B cell (primary cell): ENCODE results near the gene ACO2. TPM values are rescaled to one million over a fixed set of nuclear protein-coding genes. Genes with fewer than 3 reads are reported as not detected.

Experiments used
- ATAC-seq: fragments of 200-7000 bp; cut with Tn5 transposase; one replicate; pipeline ENCODE4 v1.10.0; 2021; ENCODE audit warnings: low read depth, mild to moderate bottlenecking, moderate number of reproducible peaks, moderate library complexity
- CTCF ChIA-PET: fragments of 350-600 bp; sonication (Branson Sonifier 250); formaldehyde crosslinking; loops from one replicate; lab custom pipeline; 2021; ENCODE audit warnings: antibody characterized with exemption, inconsistent platforms; lab: Charles Lee
- POLR2A ChIA-PET: fragments of 350-600 bp; sonication (Branson Sonifier 250); formaldehyde crosslinking; loops from one replicate; lab custom pipeline; 2021; ENCODE audit warnings: antibody characterized with exemption; lab: Charles Lee
- DNase-seq: peaks from one replicate; pipeline ENCODE4 v3.0.0; 2013
- H2AFZ ChIP-seq: 2 replicates; pipeline ENCODE4 v1.6.1; 2012; ENCODE audit warnings: mild to moderate bottlenecking, low read depth, low read length; ENCODE audit not compliant: insufficient read depth, poor library complexity, severe bottlenecking
- H3K27ac ChIP-seq, 2 donors: 1 replicate in 1 of 2; 2 replicates in 1 of 2; pipeline ENCODE4 v1.5.1; 2012 to 2013; ENCODE audit warnings: low read length in 2 of 2, mild to moderate bottlenecking in 2 of 2, moderate library complexity in 1 of 2
- H3K27me3 ChIP-seq, 4 experiments: fragments of 200-600 bp in 1 of 4; sonication (generic) in 1 of 4; replicated peaks in 1 of 4; 1 replicate in 2 of 4; 2 replicates in 2 of 4; pipeline versions ENCODE4 v1.6.1 to v1.7.0; 2013 to 2016; ENCODE audit warnings: low read length in 3 of 4, mild to moderate bottlenecking in 2 of 4, mixed read lengths in 1 of 4, moderate library complexity in 1 of 4; ENCODE audit not compliant: insufficient read depth in 4 of 4, control insufficient read depth in 3 of 4; ENCODE audit errors: control extremely low read depth in 1 of 4
- H3K36me3 ChIP-seq, 2 experiments: replicated peaks in 1 of 2; 1 replicate in 1 of 2; 2 replicates in 1 of 2; pipeline versions ENCODE4 v1.6.1 to v1.7.1; 2013; ENCODE audit warnings: low read length in 1 of 2; ENCODE audit not compliant: insufficient read depth in 2 of 2, control insufficient read depth in 1 of 2; ENCODE audit errors: control extremely low read depth in 1 of 2, extremely low read depth in 1 of 2
- H3K4me1 ChIP-seq, 2 donors: fragments of 200-600 bp in 1 of 2; sonication (generic) in 1 of 2; 1 replicate in 1 of 2; 2 replicates in 1 of 2; pipeline versions ENCODE4 v1.5.1 to v1.6.1; 2013 to 2017; ENCODE audit warnings: low read length in 2 of 2; ENCODE audit not compliant: control insufficient read depth in 2 of 2, insufficient read depth in 2 of 2
- H3K4me2 ChIP-seq: replicated peaks from 2 replicates; pipeline ENCODE3; 2012; ENCODE audit warnings: mild to moderate bottlenecking, low read depth, low read length; ENCODE audit not compliant: poor library complexity, severe bottlenecking
- H3K4me3 ChIP-seq, 5 experiments: fragments of 200-600 bp in 1 of 5; sonication (generic) in 1 of 5; 1 replicate in 3 of 5; 2 replicates in 2 of 5; pipeline versions ENCODE4 v1.5.1 to v1.7.0; 2011 to 2016; ENCODE audit warnings: low read length in 4 of 5, mild to moderate bottlenecking in 4 of 5, low read depth in 2 of 5, control low read depth in 1 of 5, moderate library complexity in 1 of 5; ENCODE audit not compliant: insufficient read depth in 1 of 5; ENCODE audit errors: control extremely low read depth in 1 of 5, extremely low read depth in 1 of 5
- H3K79me2 ChIP-seq: fragments of 200-600 bp; sonication (generic); one replicate; pipeline ENCODE4 v1.6.0; 2016; ENCODE audit warnings: low read length; ENCODE audit not compliant: control insufficient read depth, insufficient read depth
- H3K9ac ChIP-seq: fragments of 200-600 bp; sonication (generic); 2 replicates; pipeline ENCODE4 v1.6.1; 2017; ENCODE audit warnings: mild to moderate bottlenecking, low read length, moderate library complexity
- H3K9me3 ChIP-seq, 3 donors: one replicate each; pipeline versions ENCODE4 v1.6.1 to v1.7.1; 2013; ENCODE audit warnings: low read length in 2 of 3; ENCODE audit not compliant: control insufficient read depth in 2 of 3, insufficient read depth in 1 of 3; ENCODE audit errors: control extremely low read depth in 1 of 3
- H4K20me1 ChIP-seq: 2 replicates; pipeline ENCODE4 v1.6.0; 2012; ENCODE audit warnings: mild to moderate bottlenecking, low read length; ENCODE audit not compliant: insufficient read depth, control insufficient read depth, poor library complexity, severe bottlenecking
- H3K27ac Mint-ChIP-seq: one replicate; pipeline ENCODE4 v1.8.0; 2021; ENCODE audit warnings: mixed read lengths
- H3K27me3 Mint-ChIP-seq: one replicate; pipeline ENCODE4 v1.8.0; 2021; ENCODE audit warnings: mixed read lengths
- H3K4me1 Mint-ChIP-seq: one replicate; pipeline ENCODE4 v1.8.0; 2021; ENCODE audit warnings: mixed read lengths
- H3K4me3 Mint-ChIP-seq: one replicate; pipeline ENCODE4 v1.8.0; 2021; ENCODE audit warnings: mixed read lengths
- H3K9me3 Mint-ChIP-seq: one replicate; pipeline ENCODE4 v1.8.0; 2022; ENCODE audit warnings: mixed read lengths; ENCODE audit not compliant: insufficient read depth
- CTCF ChIP-seq: fragments of 200-600 bp; IDR thresholded peaks from one replicate; pipeline ENCODE4 v1.8.0; 2022; ENCODE audit warnings: antibody characterized with exemption, mild to moderate bottlenecking
- EZH2 ChIP-seq: IDR thresholded peaks from 2 replicates; pipeline ENCODE4 v1.6.1; 2012; ENCODE audit warnings: borderline replicate concordance, low read depth, mild to moderate bottlenecking, moderate library complexity, low read length; ENCODE audit not compliant: insufficient read depth, poor library complexity, severe bottlenecking
- WGBS: methylation state at CpG from one replicate; pipeline ENCODE4 v1.1.5; 2013; ENCODE audit warnings: missing lambda C conversion rate; ENCODE audit not compliant: insufficient coverage; 5-methylcytosine and 5-hydroxymethylcytosine counted together
- intact Hi-C: fragments of 100-400 bp; cut with micrococcal nuclease; formaldehyde crosslinking; loops from one replicate; pipeline ENCODE4 v1.10.0; 2022
- polyA plus RNA-seq: library from polyadenylated mRNA; depleted of rRNA; stranded (reverse); fragments of >200 nt; gene quantifications from 2 replicates; pipeline ENCODE4 v1.2.3, GENCODE V29; 2012
- total RNA-seq, 2 donors: library from RNA; stranded (reverse); fragments of 120-200 nt in 1 of 2; gene quantifications; 1 replicate in 1 of 2; 2 replicates in 1 of 2; pipeline versions ENCODE4 v1.2.3 to v1.2.4, GENCODE V29; 2013 to 2022

The ACO2 gene
- total and polyA plus RNA-seq, 2 donors (not counting 1 experiment from before 2014, with no cell fraction given), result 91.5 to 91.7 TPM

DNA sequence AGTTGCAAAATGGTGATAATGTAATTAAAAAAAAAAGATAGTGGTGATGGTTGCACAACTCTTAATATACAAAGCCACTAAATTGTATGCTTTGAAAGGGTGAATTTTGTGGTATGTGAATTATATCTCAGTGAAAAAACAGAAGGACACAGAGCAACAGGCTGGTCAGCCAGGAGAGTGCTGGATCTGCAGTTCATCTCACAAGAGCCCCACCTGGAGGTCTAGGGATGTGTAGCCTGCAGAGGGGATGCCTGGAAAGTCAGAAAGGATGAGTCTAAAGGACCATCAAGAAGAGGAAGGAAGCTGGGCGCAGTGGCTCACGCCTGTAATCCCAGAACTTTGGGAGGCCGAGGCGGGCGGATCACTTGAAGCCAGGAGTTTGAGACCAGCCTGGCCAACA lies 66.3 kb downstream of the ACO2 start:
- Histone ChIP-seq H2AFZ (no peak overlapping the region), H3K9me3 (no peaks in the 10 kb centered on the region), H3K4me2 (no peak overlapping the region), H3K79me2 (peaks cover 26% of the 10 kb centered on the region), H3K27ac (no peak overlapping the region), H3K9ac (no peak overlapping the region), H3K4me1 (no peaks in the 10 kb centered on the region), H3K4me3 (no peak overlapping the region), H3K27me3 (no peaks in the 10 kb centered on the region), H3K36me3 (peaks cover 0 to 46% of the 10 kb centered on the region in 2 experiments), H4K20me1 (peaks cover 17% of the 10 kb centered on the region)
- no peaks in the 10 kb centered on the region for H3K27me3 Mint-ChIP-seq
- H3K27ac Mint-ChIP-seq, result no peak overlapping the region
- no peaks in the 10 kb centered on the region for H3K4me1 Mint-ChIP-seq
- no peak for DNase-seq
- TF ChIP-seq CTCF, result no peak
- no peak for TF ChIP-seq EZH2
- no peak overlapping the region for H3K4me3 Mint-ChIP-seq
- CTCF ChIA-PET, result interaction anchor here (0.9 to 1.1 kb wide), 2 partner anchors 9 to 132 kb away, joined by 4 read pairs; partner anchors contain the start of gene POLR3H
- POLR2A ChIA-PET, result no interaction called here
- H3K9me3 Mint-ChIP-seq, result no peaks in the 10 kb centered on the region
- intact Hi-C loops, result no loop called here
- WGBS, result 100% methylated on average over 2 of the region's 5 CpGs
- ATAC-seq, result no peak

GRCh38 chr22:41537203-41537602 lies 68.3 kb downstream of the ACO2 start:
- POLR2A ChIA-PET, result no interaction called here
- no peaks in the 10 kb centered on the region for H3K9me3 ChIP-seq
- H3K4me1 Mint-ChIP-seq, result peaks cover 11% of the 10 kb centered on the region
- CTCF ChIA-PET, result no interaction called here
- no peak overlapping the region for H3K4me2 ChIP-seq
- H3K79me2 ChIP-seq, result peaks cover 34% of the 10 kb centered on the region
- no peak overlapping the region for H3K9ac ChIP-seq
- no peaks in the 10 kb centered on the region for H3K4me1 ChIP-seq
- no peaks in the 10 kb centered on the region for H3K27me3 ChIP-seq
- no peaks in the 10 kb centered on the region for H3K27me3 Mint-ChIP-seq
- DNase-seq, result no peak
- no peak overlapping the region for H3K27ac ChIP-seq
- no peak overlapping the region for H3K27ac Mint-ChIP-seq
- no peak overlapping the region for H3K4me3 ChIP-seq
- no peak overlapping the region for H3K4me3 Mint-ChIP-seq
- intact Hi-C loops, result no loop called here
- TF ChIP-seq EZH2 (no peak), CTCF (no peak)
- H3K9me3 Mint-ChIP-seq, result no peaks in the 10 kb centered on the region
- H3K36me3 ChIP-seq, result peaks cover 0 to 34% of the 10 kb centered on the region in 2 experiments
- 84% methylated on average over 3 of the region's 3 CpGs for whole genome bisulfite sequencing
- no peak overlapping the region for H2AFZ ChIP-seq
- peaks cover 21% of the 10 kb centered on the region for H4K20me1 ChIP-seq
- no peak for ATAC-seq
